ENCODE data around the gene CCL24.
"Not testable (repeated sequence)": the region's sequence is repeated elsewhere in the genome, so short reads cannot be mapped to it uniquely, and the experiment has no call there.

CCL24 gene

GRCh38 chr7:75843613-75844116 lies 30.1 kb upstream of the CCL24 start:
- no peaks in the 10 kb centered on the region for H3K9me3 ChIP-seq (ENCODE audit: control insufficient read depth in 2 of 2, low read length in 2 of 2)
- H3K9ac ChIP-seq (ENCODE audit: low read depth in 1 of 2, low read length in 2 of 2), result no peak overlapping the region
- H3K27ac ChIP-seq (ENCODE audit: low read depth in 2 of 2, low read length in 2 of 2), result peak overlapping the region in 1 of 2 donors; percentile 10
- H3K4me1 ChIP-seq (ENCODE audit: control insufficient read depth in 2 of 2, insufficient read depth in 2 of 2, low read length in 2 of 2), result peaks cover 0 to 3% of the 10 kb centered on the region in 2 donors
- H3K27me3 ChIP-seq (ENCODE audit: control insufficient read depth in 2 of 2, insufficient read depth in 2 of 2, low read length in 2 of 2), result no peaks in the 10 kb centered on the region
- H3K36me3 ChIP-seq (ENCODE audit: control insufficient read depth in 2 of 2, insufficient read depth in 2 of 2, low read length in 2 of 2), result no peaks in the 10 kb centered on the region
- no peak overlapping the region for H3K4me3 ChIP-seq (ENCODE audit: low read length in 2 of 2)

GRCh38 chr7:75842836-75843446 lies 29.3 kb upstream of the CCL24 start:
- Histone ChIP-seq H3K27ac (ENCODE audit: low read depth in 2 of 2, low read length in 2 of 2) (peak overlapping the region in 1 of 2 donors; percentile 45), H3K9me3 (ENCODE audit: control insufficient read depth in 2 of 2, low read length in 2 of 2) (no peaks in the 10 kb centered on the region), H3K36me3 (ENCODE audit: control insufficient read depth in 2 of 2, insufficient read depth in 2 of 2, low read length in 2 of 2) (no peaks in the 10 kb centered on the region), H3K4me3 (ENCODE audit: low read length in 2 of 2) (no peak overlapping the region), H3K27me3 (ENCODE audit: control insufficient read depth in 2 of 2, insufficient read depth in 2 of 2, low read length in 2 of 2) (no peaks in the 10 kb centered on the region), H3K4me1 (ENCODE audit: control insufficient read depth in 2 of 2, insufficient read depth in 2 of 2, low read length in 2 of 2) (peaks cover 0 to 3% of the 10 kb centered on the region in 2 donors), H3K9ac (ENCODE audit: low read depth in 1 of 2, low read length in 2 of 2) (no peak overlapping the region)

- Histone ChIP-seq H3K4me3 (ENCODE audit: low read length in 2 of 2) (no peak overlapping the region), H3K36me3 (ENCODE audit: control insufficient read depth in 2 of 2, insufficient read depth in 2 of 2, low read length in 2 of 2) (no peaks in the 10 kb centered on the region), H3K27me3 (ENCODE audit: control insufficient read depth in 2 of 2, insufficient read depth in 2 of 2, low read length in 2 of 2) (no peaks in the 10 kb centered on the region), H3K27ac (ENCODE audit: low read depth in 2 of 2, low read length in 2 of 2) (no peak overlapping the region), H3K9me3 (ENCODE audit: control insufficient read depth in 2 of 2, low read length in 2 of 2) (no peaks in the 10 kb centered on the region), H3K4me1 (ENCODE audit: control insufficient read depth in 2 of 2, insufficient read depth in 2 of 2, low read length in 2 of 2) (peaks cover 0 to 3% of the 10 kb centered on the region in 2 donors), H3K9ac (ENCODE audit: low read depth in 1 of 2, low read length in 2 of 2) (no peak overlapping the region)
Observed at GRCh38 chr7:75840029-75840428, 26.4 kb upstream of the CCL24 start.

- not testable (repeated sequence) for H3K27ac ChIP-seq (ENCODE audit: low read depth in 2 of 2, low read length in 2 of 2); H3K9ac ChIP-seq (ENCODE audit: low read depth in 1 of 2, low read length in 2 of 2); H3K36me3 ChIP-seq (ENCODE audit: control insufficient read depth in 2 of 2, insufficient read depth in 2 of 2, low read length in 2 of 2); H3K4me3 ChIP-seq (ENCODE audit: low read length in 2 of 2); H3K9me3 ChIP-seq (ENCODE audit: control insufficient read depth in 2 of 2, low read length in 2 of 2); H3K4me1 ChIP-seq (ENCODE audit: control insufficient read depth in 2 of 2, insufficient read depth in 2 of 2, low read length in 2 of 2); H3K27me3 ChIP-seq (ENCODE audit: control insufficient read depth in 2 of 2, insufficient read depth in 2 of 2, low read length in 2 of 2)
Observed at GRCh38 chr7:75838281-75838930, 24.8 kb upstream of the CCL24 start.

DNA sequence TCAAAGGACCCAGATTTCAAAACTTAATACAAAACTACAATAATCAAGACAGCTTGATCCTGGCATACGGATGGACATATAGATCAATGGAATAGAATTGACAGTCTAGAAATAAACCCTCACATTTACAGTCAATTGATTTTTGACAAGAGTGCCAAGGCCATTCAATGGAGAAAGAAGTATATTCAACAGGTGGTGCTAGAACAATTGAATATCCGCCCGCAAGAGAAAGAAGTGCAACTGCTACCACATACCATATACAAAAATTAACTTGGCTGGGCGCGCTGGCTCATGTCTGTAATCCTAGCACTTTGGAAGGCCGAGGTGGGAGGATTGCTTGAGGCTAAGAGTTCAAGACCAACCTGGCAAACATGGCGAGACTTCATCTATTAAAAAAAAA lies 23.2 kb upstream of the CCL24 start:
- Histone ChIP-seq H3K4me1 (ENCODE audit: control insufficient read depth in 2 of 2, insufficient read depth in 2 of 2, low read length in 2 of 2) (no peaks in the 10 kb centered on the region), H3K36me3 (ENCODE audit: control insufficient read depth in 2 of 2, insufficient read depth in 2 of 2, low read length in 2 of 2) (no peaks in the 10 kb centered on the region), H3K4me3 (ENCODE audit: low read length in 2 of 2) (no peak overlapping the region), H3K9ac (ENCODE audit: low read depth in 1 of 2, low read length in 2 of 2) (no peak overlapping the region), H3K9me3 (ENCODE audit: control insufficient read depth in 2 of 2, low read length in 2 of 2) (no peaks in the 10 kb centered on the region), H3K27ac (ENCODE audit: low read depth in 2 of 2, low read length in 2 of 2) (no peak overlapping the region), H3K27me3 (ENCODE audit: control insufficient read depth in 2 of 2, insufficient read depth in 2 of 2, low read length in 2 of 2) (no peaks in the 10 kb centered on the region)

DNA sequence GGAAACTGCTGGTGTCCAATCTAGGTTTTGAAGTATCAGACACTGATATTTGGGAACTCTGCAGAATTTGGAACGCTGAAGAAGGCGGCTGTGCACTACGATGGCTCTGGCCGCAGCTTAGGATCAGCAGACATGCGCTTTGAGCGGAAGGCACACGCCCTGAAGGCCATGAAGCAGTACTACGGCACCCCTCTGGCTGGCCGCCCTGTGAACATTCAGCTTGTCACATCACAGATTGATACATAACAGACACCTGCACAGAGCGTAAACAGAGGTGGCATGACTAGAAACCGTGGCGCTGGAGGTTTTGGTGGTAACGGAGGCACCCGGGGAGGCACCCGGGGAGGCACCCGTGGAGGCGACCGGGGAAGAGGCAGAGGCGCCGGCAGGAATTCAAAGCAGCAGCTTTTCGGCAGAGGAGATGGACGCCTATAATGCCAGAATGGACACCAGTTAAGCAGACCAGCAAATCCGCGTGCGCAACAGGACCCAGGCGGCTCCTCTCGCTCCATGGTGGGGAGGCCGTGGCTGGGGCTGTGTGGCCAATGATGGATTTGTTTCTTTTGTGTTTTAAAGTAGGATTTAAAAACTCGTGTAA lies 22.2 kb upstream of the CCL24 start:
- Histone ChIP-seq H3K9ac (ENCODE audit: low read depth in 1 of 2, low read length in 2 of 2) (no peak overlapping the region), H3K36me3 (ENCODE audit: control insufficient read depth in 2 of 2, insufficient read depth in 2 of 2, low read length in 2 of 2) (no peaks in the 10 kb centered on the region), H3K4me3 (ENCODE audit: low read length in 2 of 2) (no peak overlapping the region), H3K4me1 (ENCODE audit: control insufficient read depth in 2 of 2, insufficient read depth in 2 of 2, low read length in 2 of 2) (no peaks in the 10 kb centered on the region), H3K27ac (ENCODE audit: low read depth in 2 of 2, low read length in 2 of 2) (no peak overlapping the region), H3K27me3 (ENCODE audit: control insufficient read depth in 2 of 2, insufficient read depth in 2 of 2, low read length in 2 of 2) (no peaks in the 10 kb centered on the region), H3K9me3 (ENCODE audit: control insufficient read depth in 2 of 2, low read length in 2 of 2) (no peaks in the 10 kb centered on the region)

DNA sequence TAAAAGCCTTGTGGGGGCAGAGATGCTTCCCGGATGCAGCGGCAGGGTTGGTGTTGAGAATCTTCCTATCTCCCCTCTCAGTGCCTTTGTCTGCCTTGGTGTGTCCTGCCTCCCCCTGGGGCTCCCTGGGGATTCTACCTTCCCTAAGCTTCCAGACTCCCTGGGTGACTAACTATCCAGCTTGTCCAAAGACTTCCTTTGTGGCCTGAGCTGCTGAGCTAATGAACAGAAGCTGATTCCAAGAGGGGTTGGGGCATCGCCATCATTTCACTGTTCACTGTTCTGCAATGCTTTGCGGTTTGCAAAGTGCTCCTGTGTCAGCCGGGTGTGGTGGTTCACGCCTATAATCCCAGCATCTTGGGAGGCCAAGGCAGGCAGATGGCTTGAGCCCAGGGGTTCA lies 20.1 kb upstream of the CCL24 start:
- not testable (repeated sequence) for H3K4me1 ChIP-seq (ENCODE audit: control insufficient read depth in 2 of 2, insufficient read depth in 2 of 2, low read length in 2 of 2)

GRCh38 chr7:75830978-75831377 lies 17.4 kb upstream of the CCL24 start:
- H3K27me3 ChIP-seq (ENCODE audit: control insufficient read depth in 2 of 2, insufficient read depth in 2 of 2, low read length in 2 of 2), result no peaks in the 10 kb centered on the region
- no peaks in the 10 kb centered on the region for H3K9me3 ChIP-seq (ENCODE audit: control insufficient read depth in 2 of 2, low read length in 2 of 2)
- H3K36me3 ChIP-seq (ENCODE audit: control insufficient read depth in 2 of 2, insufficient read depth in 2 of 2, low read length in 2 of 2), result no peaks in the 10 kb centered on the region
- no peaks in the 10 kb centered on the region for H3K4me1 ChIP-seq (ENCODE audit: control insufficient read depth in 2 of 2, insufficient read depth in 2 of 2, low read length in 2 of 2)
- H3K27ac ChIP-seq (ENCODE audit: low read depth in 2 of 2, low read length in 2 of 2), result no peak overlapping the region
- H3K9ac ChIP-seq (ENCODE audit: low read depth in 1 of 2, low read length in 2 of 2), result no peak overlapping the region
- H3K4me3 ChIP-seq (ENCODE audit: low read length in 2 of 2), result no peak overlapping the region

More for the DNA sequence above, 20.1 kb upstream of the CCL24 start:
- H3K27ac ChIP-seq (ENCODE audit: low read depth in 2 of 2, low read length in 2 of 2); H3K9me3 ChIP-seq (ENCODE audit: control insufficient read depth in 2 of 2, low read length in 2 of 2); H3K4me3 ChIP-seq (ENCODE audit: low read length in 2 of 2); H3K27me3 ChIP-seq (ENCODE audit: control insufficient read depth in 2 of 2, insufficient read depth in 2 of 2, low read length in 2 of 2); H3K9ac ChIP-seq (ENCODE audit: low read depth in 1 of 2, low read length in 2 of 2); H3K36me3 ChIP-seq (ENCODE audit: control insufficient read depth in 2 of 2, insufficient read depth in 2 of 2, low read length in 2 of 2): not testable (repeated sequence)

GRCh38 chr7:75829656-75830055 lies 16.1 kb upstream of the CCL24 start:
- H3K27me3 ChIP-seq (ENCODE audit: control insufficient read depth in 2 of 2, insufficient read depth in 2 of 2, low read length in 2 of 2); H3K36me3 ChIP-seq (ENCODE audit: control insufficient read depth in 2 of 2, insufficient read depth in 2 of 2, low read length in 2 of 2); H3K9me3 ChIP-seq (ENCODE audit: control insufficient read depth in 2 of 2, low read length in 2 of 2); H3K4me1 ChIP-seq (ENCODE audit: control insufficient read depth in 2 of 2, insufficient read depth in 2 of 2, low read length in 2 of 2); H3K27ac ChIP-seq (ENCODE audit: low read depth in 2 of 2, low read length in 2 of 2); H3K4me3 ChIP-seq (ENCODE audit: low read length in 2 of 2); H3K9ac ChIP-seq (ENCODE audit: low read depth in 1 of 2, low read length in 2 of 2): not testable (repeated sequence)

DNA sequence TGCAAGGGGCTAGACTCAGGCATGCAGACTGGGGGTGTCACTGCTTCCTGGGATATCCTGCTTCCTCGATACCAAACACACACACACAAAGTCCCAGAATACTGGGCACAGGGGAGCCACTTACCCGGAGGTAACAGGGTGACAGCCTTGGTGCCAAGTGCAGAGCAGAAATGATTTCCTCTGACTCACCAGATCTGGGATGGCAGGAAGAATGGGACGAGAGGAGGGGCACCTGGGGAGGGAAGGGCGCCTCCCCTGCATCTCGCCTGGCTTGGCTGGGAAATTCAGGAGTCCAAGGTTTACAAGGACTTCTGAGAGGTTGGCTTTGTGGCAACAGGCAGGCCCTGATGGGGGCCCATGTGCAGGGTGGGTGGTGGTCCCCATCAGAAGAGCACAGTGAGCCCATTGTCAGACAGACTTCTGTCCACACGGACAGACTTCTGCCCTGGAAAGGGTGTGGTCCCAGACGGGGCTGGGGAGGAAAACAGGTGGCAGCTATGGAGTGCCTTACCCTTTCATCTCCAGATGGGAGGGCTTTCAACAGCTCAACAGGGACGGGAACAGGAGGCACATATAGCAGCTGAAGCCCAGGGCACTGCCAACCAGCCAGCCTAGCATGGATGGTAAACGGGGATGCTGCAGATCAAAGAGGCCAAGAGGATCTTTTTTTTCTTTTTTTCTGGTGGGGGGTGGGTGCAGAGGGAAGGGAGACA lies 9.7 kb upstream of the CCL24 start:
- Histone ChIP-seq H3K4me3 (ENCODE audit: low read length in 2 of 2) (peak overlapping the region in 1 of 2 donors; percentile 43), H3K36me3 (ENCODE audit: control insufficient read depth in 2 of 2, insufficient read depth in 2 of 2, low read length in 2 of 2) (no peaks in the 10 kb centered on the region), H3K27ac (ENCODE audit: low read depth in 2 of 2, low read length in 2 of 2) (peak overlapping the region in 1 of 2 donors; percentile 34), H3K4me1 (ENCODE audit: control insufficient read depth in 2 of 2, insufficient read depth in 2 of 2, low read length in 2 of 2) (peaks cover 0 to 6% of the 10 kb centered on the region in 2 donors), H3K27me3 (ENCODE audit: control insufficient read depth in 2 of 2, insufficient read depth in 2 of 2, low read length in 2 of 2) (no peaks in the 10 kb centered on the region), H3K9me3 (ENCODE audit: control insufficient read depth in 2 of 2, low read length in 2 of 2) (no peaks in the 10 kb centered on the region), H3K9ac (ENCODE audit: low read depth in 1 of 2, low read length in 2 of 2) (no peak overlapping the region)
